Neural progenitor cell (in vitro differentiated cells): Measurements from ENCODE around the gene H1-8.

Experiments
- CTCF ChIP-seq: fragments of 200-600 bp; sonication (generic); IDR thresholded peaks from 2 replicates; pipeline ENCODE4 v1.5.1; 2017; ENCODE audit warnings: antibody characterized with exemption, mild to moderate bottlenecking
- EZH2phosphoT487 ChIP-seq: fragments of 200-600 bp; sonication (generic); IDR thresholded peaks from 2 replicates; pipeline ENCODE4 v1.6.1; 2017; ENCODE audit warnings: antibody characterized with exemption

GRCh38 chr3:129573493-129573892 is 30.5 kb downstream of the H1-8 start:
- no peak for TF ChIP-seq EZH2phosphoT487
- TF ChIP-seq CTCF = no peak
